IPS DF 4.7 (cell line): Measurements from ENCODE around the gene EXOC3L4.

Experiments
- DNase-seq: peaks from one replicate; pipeline ENCODE4 v3.0.0-alpha.2; 2013; ENCODE audit warnings: low spot score; ENCODE audit errors: extremely low read depth

The EXOC3L4 gene

GRCh38 chr14:103091041-103091882 lies 3.3 kb upstream of the EXOC3L4 start:
- DNase-seq, result no peak

DNA sequence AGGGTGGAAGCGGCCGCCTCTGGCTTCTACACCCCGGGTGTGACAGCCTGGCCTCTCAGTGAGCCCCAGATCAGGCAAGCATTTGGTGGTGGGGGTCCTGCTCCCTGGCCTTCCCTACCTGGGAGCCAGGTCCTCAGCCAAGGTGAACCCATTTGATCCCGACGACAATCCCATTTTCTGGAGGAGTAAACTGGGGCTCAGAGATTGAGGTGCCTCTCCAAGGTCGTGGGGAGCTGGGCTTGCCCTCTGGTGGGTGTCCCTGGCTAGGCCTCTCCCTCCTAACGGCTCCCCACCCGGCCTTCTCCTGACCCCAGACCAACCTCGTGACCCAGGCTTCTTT lies 2.7 kb upstream of the EXOC3L4 start:
- no peak for DNase-seq

DNA sequence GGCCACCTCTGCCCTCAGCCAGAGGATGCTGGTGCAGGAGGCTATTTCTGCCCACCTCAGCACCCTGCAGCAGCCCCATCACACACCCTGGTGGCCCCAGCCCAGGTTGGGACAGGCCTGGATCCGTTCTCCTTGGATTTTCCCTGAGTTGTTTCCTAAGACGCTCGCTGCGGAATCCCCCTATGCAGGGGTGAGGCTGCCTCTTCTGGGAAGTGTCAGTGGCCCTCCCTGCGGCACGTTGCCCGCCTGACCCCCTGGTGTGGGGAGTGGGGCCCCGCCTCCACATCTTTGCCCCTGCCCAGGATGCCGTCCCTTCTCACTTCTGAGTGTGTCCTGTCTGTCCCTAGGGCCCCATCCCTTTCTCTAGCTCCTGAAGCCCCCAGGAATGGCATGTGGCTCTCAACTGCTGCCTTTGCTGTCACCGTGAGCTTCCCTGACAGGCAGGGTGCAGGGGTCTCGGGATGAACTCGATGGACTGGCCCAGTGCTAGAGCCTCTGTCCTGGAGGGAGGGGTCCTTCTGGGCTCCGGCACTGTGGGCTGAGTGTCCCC lies 594 bp upstream of the EXOC3L4 start:
- no peak for DNase-seq

GRCh38 chr14:103095210-103095778 lies 769 bp downstream of the EXOC3L4 start:
- DNase-seq, result no peak

DNA sequence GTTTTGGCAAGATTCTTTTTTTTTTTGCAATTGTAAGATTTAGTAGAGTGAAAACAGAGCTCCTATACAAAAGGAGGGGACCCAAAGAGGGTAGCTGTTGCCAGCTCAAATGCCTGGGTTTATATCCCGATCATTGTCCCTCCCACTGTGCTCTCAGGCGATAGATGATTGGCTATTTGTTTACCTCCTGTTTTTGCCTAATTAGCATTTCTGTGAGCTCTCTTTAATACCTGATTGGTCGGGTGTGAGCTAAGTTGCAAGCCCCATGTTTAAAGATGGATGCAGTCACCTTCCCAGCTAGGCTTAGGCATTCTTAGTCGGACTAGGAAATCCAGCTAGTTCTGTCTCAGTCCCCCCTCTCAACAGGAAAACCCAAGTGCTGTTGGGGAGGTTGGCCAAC lies 1.9 kb downstream of the EXOC3L4 start:
- no peak for DNase-seq

GRCh38 chr14:103097244-103097993 lies 2.9 kb downstream of the EXOC3L4 start:
- no peak for DNase-seq

DNA sequence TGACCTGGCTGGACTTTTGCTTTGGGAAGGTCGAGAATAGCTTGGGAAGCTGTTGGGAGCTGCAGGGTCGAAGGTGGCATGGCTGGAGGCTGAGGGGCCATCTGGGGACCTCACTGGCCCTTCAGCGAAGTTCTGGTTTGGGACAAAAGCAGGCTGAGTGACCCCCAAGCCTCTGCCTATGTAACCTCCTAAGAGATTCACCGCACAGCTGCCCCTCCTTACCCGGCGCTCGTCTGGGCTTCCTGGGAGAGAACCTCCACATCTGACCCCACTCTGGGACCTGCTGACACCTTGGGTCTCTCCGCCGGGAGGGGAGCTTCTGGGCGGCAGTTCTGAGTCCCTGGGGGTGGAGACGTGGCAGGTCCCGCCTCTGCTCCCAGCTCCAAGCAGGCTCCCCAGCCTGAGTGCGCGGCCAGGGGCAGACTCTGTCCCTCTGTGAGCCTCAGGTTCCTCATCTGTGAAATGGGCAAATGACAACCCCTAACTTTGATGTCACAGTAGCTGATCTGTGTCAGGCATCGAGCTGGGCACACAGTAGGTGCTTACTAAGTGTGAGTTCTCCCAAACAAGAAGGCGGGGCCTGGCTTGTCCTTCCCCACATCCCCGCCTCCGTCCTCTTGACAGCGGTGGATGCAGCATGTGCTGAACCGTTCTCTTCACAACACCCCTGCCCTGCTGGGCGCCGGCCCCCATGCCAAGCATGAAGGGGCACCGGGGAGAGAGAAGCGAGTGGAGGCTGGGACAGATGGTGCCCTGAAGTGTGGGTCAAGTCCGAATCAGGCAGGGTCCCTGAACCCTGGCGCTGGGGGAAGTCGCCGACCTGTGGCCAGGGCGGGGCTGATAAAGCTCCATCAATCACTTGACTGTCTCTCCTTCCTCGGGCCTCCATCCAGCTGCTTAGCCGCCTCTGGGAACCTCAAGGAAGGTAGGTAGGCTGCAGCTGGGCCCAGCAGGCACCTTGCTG lies 3.8 kb downstream of the EXOC3L4 start:
- no peak for DNase-seq

DNA sequence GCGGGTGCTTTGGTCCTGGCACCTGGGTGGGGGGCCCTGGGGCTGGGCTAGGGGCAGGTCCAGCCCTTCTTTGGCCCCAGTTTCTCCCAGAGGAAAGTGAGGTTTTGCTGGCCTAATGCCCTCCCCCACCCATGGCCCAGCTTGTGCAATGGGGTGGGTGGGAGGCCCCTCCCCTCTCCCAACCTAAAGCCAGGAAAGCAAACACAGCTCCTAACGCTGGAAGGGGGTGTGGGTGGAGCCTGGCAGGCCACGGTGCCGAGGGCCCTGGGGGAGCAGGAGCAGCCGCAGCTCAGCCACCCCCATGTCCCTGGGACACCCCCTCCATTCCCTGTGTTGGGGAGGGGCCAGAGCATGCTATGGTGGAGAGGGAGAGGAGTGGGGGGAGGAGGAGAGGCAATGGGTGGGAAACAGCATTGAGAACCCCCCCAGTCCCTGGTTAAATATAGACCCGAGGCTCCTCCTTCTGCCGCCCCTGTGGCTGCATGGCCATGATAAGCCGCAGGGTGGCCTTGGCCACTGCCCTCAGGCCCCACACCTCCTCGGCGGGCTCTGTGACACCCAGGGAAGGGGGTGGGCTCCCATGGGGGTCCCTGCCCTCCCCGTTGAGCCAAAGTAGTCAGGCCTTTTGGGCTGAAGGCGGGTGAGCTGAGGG lies 4.7 kb downstream of the EXOC3L4 start:
- DNase-seq, result no peak

DNA sequence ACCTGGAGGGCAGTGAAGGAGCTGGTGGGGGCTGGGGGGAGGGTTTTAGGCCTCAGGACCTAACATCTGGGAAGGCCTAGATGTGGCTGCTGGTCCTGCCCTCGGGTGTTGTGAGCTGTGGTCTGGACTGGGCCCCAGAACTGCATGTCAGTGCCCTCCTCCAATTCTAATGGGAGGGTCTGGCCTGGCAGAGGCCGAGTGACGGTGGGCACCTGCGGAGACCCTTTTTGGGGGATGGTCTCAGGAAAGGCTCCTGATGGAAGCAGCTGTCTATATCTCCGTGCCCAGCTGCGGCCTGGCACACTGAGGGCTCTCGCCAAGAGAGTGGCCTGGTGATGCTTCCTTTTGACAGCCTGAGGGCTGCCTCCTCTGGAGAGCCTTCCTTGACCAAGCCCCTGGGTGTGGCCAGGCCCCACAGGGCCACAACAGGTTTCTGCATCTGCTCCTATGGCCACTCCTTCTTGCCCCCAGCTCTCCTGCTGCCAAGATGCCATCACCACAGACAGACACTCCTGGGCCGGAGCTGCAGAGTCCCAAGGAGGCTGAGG lies 5.3 kb downstream of the EXOC3L4 start:
- no peak for DNase-seq

- no peak for DNase-seq
These were observed 6.0 kb downstream of the EXOC3L4 start for GRCh38 chr14:103100281-103101121.

- DNase-seq, result no peak
These were observed 6.9 kb downstream of the EXOC3L4 start for GRCh38 chr14:103101257-103101962.

DNA sequence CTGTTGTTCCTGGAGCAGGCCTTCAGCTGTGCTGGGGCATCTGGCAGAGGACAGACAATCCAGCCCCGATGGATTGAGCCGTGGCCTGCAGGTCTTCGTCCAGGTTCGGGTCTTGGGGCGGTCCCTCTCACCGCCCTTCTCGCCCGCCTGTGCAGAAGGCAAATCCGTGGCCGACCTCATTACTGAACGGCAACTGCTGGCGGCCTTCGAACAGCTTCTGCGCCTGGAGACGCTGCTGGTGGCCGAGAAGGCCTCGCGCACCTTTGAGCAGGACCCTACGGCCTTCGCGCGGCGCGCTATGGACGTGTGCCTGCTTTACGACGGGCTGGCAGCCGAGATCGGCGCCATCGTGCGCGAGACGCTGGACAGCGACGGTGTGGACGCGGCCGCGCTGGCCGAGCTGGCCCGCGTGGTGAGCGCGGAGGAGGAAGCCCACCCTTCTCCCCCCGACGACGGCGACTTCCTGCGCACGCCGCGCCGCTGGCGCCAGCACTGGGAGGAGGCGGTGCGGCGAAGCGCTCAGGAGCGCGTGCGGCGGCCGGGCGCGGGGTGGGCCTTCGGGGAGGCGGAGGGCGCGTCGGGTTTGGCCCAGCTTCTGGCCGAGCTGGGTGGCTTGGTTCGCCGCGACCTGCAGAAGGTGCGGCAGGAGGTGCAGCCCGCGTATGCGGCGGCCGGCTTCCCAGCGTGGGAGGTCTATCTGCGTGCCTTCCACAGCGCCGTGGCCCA lies 7.6 kb downstream of the EXOC3L4 start:
- no peak for DNase-seq

DNA sequence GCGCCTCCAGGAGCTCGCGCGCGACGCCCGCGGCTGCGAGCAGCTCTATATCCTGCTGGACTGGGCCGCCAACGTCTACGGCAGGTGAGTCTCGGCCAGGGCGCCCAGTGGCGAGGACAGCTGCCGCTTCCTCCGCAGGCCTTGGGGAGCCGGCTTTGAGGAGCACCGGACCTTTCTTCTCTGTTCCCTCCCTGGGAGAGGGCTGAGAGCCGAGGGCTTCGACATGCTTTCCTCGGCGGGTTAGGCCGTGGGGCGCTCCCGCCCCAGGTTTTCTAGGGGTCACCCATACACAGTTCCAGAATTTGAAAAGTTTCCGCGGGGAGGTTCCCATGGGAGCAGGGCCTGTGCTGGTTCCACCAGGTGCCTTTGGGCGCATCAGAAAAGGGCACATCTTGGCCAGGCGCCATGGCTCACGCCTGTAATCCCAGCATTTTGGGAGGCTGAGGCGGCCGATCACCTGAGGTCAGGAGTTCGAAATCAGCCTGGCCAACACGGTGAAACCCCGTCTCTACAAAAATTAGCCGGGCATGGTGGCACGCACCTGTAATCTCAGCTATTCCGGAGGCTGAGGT lies 8.2 kb downstream of the EXOC3L4 start:
- DNase-seq, result no peak

DNA sequence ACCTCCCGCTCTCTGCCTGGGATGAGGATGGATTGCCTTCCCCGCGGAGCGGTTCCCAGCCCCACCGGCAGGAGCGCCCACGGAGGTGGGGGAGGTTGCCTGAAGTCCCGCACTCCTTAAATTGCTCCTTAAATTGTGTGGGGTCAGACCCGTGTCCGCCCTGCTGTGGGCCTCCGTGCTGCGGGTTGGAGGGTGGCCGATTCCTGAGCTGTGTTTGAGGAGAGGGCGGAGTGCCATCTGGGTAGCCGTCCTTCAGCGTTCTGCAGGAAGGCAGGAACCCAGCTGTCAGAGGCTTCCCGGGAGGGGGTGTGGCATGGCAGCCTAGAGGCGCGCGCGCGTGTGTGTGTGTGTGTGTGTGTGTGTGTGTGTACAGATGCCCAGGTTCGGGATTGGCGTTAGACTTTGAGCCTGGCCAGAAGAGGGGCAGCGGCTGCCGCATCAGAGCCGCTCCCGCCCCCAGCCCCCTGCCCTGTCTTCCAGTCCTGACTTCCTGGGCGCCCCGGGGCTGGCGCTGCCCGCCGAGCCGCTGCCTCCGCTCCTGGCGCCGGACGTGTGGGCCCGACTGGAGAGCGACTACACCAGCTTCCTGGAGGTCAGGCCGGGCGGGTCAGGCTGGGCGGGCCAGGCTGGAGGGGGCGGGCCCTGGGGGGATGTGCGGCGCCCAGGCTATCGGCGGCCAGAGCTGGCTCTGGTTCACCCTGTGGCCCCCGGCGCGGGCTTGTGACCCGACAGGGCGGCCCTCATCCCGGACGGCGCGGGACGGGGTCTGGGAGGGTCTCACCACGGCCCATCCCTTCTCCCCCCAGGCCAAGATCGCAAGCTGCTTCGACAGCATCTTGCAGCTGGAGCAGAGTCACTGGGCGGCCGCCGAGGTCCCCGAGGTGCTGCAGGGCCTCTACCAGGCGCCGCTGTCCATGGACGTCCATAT lies 9.2 kb downstream of the EXOC3L4 start:
- no peak for DNase-seq

DNA sequence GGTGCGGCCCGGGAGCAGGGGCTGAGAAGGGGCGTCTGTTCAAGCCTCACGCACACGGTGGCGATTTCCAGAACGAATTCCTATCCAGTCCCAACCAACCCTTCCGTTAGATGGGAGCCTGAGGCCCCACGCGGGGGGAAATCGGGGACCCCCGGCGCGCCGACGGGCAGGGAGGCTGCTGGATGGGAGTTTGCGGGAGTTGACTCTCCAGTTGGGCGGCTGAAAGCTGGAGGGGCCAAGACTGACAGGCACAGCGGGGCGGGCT lies 9.8 kb downstream of the EXOC3L4 start:
- DNase-seq, result no peak

- DNase-seq, result no peak
These were observed 10.3 kb downstream of the EXOC3L4 start for GRCh38 chr14:103104654-103105452.
